HepG2 (cell line): ENCODE results near the gene PARD3.

Experiments used
- ADNP ChIP-seq: sonication (generic); formaldehyde crosslinking; IDR thresholded peaks from 2 replicates; pipeline ENCODE4 v1.4.0; 2020; ENCODE audit warnings: missing genetic modification reagents
- ATAD3A ChIP-seq: sonication (generic); formaldehyde crosslinking; IDR thresholded peaks from 2 replicates; pipeline ENCODE4 v1.4.0; 2020; ENCODE audit warnings: missing genetic modification reagents
- ATF1 ChIP-seq: IDR thresholded peaks from 2 replicates; pipeline ENCODE4 v1.6.1; 2016; ENCODE audit warnings: mild to moderate bottlenecking, control low read depth
- CTCF ChIP-seq: sonication (generic); formaldehyde crosslinking; IDR thresholded peaks from 2 replicates; pipeline ENCODE4 v1.5.0; 2020; ENCODE audit warnings: mild to moderate bottlenecking, missing genetic modification reagents, moderate library complexity
- GRHL1 ChIP-seq: sonication (generic); formaldehyde crosslinking; conservative IDR thresholded peaks from 2 replicates; pipeline ENCODE4 v1.8.0; 2022; ENCODE audit warnings: missing genetic modification reagents
- KLF12 ChIP-seq: sonication (generic); formaldehyde crosslinking; IDR thresholded peaks from 2 replicates; pipeline ENCODE4 v1.4.0; 2020; ENCODE audit warnings: missing genetic modification reagents, borderline replicate concordance
- MTA3 ChIP-seq: sonication (generic); formaldehyde crosslinking; IDR thresholded peaks from 2 replicates; pipeline ENCODE4 v1.4.0; 2020; ENCODE audit warnings: missing genetic modification reagents
- POLR2A ChIP-seq, 2 experiments: IDR thresholded peaks; 2 replicates each; pipeline ENCODE4 v1.6.1; 2011; ENCODE audit warnings: low read depth in 2 of 2, low read length in 2 of 2, mild to moderate bottlenecking in 1 of 2, moderate library complexity in 1 of 2; ENCODE audit not compliant: insufficient read depth in 1 of 2
- RAD21 ChIP-seq: fragments of 450-650 bp; formaldehyde crosslinking; IDR thresholded peaks from 2 replicates; pipeline ENCODE4 v1.5.0; 2020; ENCODE audit warnings: mild to moderate bottlenecking
- RFX3 ChIP-seq: IDR thresholded peaks from 2 replicates; pipeline ENCODE4 v1.6.1; 2016; ENCODE audit warnings: missing biosample characterization, missing genetic modification reagents
- SMC3 ChIP-seq: IDR thresholded peaks from 2 replicates; pipeline ENCODE4 v1.6.1; 2011; ENCODE audit warnings: low read length, improper control_type of control experiment
- STAG1 ChIP-seq: sonication (generic); formaldehyde crosslinking; IDR thresholded peaks from 2 replicates; pipeline ENCODE4 v1.4.0; 2020; ENCODE audit warnings: missing genetic modification reagents
- ZNF235 ChIP-seq: sonication (generic); formaldehyde crosslinking; IDR thresholded peaks from 2 replicates; pipeline ENCODE4 v1.8.1; 2023; ENCODE audit warnings: mild to moderate bottlenecking, missing genetic modification reagents, borderline replicate concordance

GRCh38 chr10:34643620-34644019 is 171.5 kb downstream of the PARD3 start:
- no peak for TF ChIP-seq ATAD3A
- TF ChIP-seq KLF12, result no peak
- TF ChIP-seq CTCF, result no peak
- TF ChIP-seq ADNP, result no peak
- TF ChIP-seq MTA3 (CRISPR knock-in tag), result no peak
- TF ChIP-seq STAG1 (CRISPR knock-in tag), result no peak
- TF ChIP-seq ATF1, result no peak
- TF ChIP-seq POLR2A (IDR thresholded peaks at IDR 0.05; ENCODE audit: insufficient read depth in 1 of 2, low read depth in 2 of 2, low read length in 2 of 2), result no peak
- no peak for TF ChIP-seq SMC3
- TF ChIP-seq RAD21, result no peak
- no peak for TF ChIP-seq GRHL1 (CRISPR knock-in tag)
- no peak for TF ChIP-seq ZNF235 (CRISPR knock-in tag)
- no peak for TF ChIP-seq RFX3 (CRISPR knock-in tag)
